Astrocyte (in vitro differentiated cells and primary cell): ENCODE results near the gene MYO1E.

ENCODE experiments used
- EZH2 ChIP-seq: IDR thresholded peaks from 2 replicates; pipeline ENCODE4 v1.6.1; 2012; ENCODE audit warnings: mild to moderate bottlenecking, low read length, inconsistent platforms; ENCODE audit not compliant: insufficient read depth
- TF ChIP-seq, protein P1 (sequence below): IDR thresholded peaks from 2 replicates; pipeline ENCODE4 v1.5.1; 2011; ENCODE audit warnings: low read depth, mild to moderate bottlenecking, inconsistent platforms, low read length, moderate library complexity; ENCODE audit not compliant: insufficient read depth

DNA sequence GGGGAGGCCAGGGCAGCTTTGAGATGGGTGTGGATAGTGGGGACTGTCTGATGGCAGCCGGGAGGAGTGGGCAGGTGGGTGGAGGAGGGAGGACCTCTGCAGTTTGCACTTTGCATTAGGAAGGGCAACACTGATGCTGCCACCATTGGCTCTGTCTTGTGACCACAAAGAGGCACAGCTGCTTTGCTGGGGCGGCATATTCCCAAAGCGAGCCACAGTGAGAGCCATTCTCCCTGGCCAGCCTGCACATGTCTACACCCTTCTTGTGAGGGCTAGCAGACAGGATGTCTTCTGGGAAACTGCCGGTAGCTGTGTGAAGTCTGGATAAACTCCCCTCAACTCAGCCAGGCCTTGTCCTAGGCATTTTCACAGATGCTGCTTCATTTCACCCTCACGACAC, 229.4 kb downstream of the MYO1E start:
- TF ChIP-seq, protein P1, sequence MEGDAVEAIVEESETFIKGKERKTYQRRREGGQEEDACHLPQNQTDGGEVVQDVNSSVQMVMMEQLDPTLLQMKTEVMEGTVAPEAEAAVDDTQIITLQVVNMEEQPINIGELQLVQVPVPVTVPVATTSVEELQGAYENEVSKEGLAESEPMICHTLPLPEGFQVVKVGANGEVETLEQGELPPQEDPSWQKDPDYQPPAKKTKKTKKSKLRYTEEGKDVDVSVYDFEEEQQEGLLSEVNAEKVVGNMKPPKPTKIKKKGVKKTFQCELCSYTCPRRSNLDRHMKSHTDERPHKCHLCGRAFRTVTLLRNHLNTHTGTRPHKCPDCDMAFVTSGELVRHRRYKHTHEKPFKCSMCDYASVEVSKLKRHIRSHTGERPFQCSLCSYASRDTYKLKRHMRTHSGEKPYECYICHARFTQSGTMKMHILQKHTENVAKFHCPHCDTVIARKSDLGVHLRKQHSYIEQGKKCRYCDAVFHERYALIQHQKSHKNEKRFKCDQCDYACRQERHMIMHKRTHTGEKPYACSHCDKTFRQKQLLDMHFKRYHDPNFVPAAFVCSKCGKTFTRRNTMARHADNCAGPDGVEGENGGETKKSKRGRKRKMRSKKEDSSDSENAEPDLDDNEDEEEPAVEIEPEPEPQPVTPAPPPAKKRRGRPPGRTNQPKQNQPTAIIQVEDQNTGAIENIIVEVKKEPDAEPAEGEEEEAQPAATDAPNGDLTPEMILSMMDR = no peak
- TF ChIP-seq EZH2 = no peak
